Stimulated activated CD4-positive, alpha-beta T cell treated with anti-CD3 and anti-CD28 coated beads, TNF-alpha, amount 100 ng/mL, for 4 hours (primary cell): ENCODE data around the gene ZNF281.
A peak's percentile ranks its signal among the peaks of the same experiment; 100 is the strongest.
"Not testable (repeated sequence)": the region's sequence is repeated elsewhere in the genome, so short reads cannot be mapped to it uniquely, and the experiment has no call there.

ENCODE experiments used
- DNase-seq, 3 experiments: peaks; one replicate each; pipeline ENCODE4 v3.0.0-alpha.2; 2020; ENCODE audit warnings: low read depth in 3 of 3

ZNF281 gene

DNA sequence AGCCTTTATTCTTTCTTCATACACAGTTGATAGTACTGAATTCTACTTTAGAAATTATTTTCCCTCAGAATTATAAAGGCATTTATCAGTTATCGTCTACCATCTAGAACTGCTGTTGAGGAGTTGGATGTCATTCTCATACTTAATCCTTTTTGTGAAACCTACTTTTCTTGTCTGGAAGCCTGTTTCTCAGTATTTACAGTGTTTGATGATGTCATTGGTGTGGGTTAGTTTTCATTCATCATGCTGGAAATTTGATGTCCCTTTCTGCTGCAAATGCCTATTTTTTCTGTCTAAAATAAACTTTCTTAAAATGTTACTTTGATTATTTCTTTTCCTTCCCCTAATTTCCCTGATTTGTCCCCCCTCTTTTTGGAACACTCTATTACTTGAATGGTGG, 22.8 kb upstream of the ZNF281 start:
- DNase-seq, result no peak

DNA sequence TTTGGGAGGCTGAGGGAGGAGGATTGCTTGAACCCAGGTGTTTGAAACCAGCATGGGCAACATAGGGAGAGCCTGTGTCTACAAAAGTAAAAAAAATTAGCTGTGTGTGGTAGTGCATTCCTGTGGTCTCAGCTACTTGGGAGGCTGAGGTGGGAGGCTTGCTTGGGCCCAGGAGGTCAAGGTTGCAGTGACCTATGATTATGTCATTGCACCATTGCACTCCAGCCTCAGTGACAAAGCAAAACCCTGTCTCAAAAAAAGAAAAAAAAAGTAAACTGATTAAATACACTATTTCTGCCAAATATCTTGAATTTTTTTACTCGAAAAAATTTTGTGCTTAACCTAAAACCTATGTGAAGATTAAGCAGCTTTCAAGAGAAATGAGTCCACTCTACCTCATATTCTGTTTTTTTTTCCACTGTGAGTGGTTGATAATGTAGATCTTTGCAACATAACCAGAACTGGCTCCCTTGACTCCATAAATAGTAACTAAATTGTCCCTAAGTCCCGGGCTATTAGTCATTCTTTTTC, 19.4 kb upstream of the ZNF281 start:
- DNase-seq, result no peak

DNA sequence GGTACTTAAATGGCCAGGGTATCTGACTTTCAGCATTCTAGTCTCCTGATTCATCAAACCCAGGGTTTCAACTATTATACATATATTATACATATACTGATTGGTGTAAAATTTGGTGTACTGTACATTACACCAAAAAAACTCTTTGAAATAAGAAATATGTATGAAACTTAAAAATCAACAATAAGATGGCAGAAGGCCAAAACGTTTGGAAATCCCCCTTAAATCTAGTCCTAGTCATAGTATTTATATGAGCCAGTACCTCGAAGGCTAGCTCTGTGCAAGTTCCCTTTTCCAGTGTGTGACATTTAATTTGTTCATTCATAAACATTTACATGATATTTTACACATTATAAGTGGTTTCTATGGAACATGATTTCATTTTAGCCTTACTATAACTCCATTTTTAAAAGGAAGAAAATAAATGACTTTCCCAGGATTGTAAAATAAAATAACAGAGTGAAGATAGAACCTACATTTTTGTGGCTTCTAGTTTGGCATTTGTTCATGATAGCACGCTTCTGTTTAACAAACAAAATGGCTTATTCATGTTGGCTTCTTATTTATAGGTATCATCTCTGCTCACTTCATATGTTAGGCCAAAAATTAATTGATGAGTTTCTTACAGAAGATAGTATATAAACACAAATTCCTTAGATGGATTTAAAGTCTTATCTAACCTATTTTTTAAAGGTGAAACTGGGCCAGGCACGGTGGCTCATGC, 18.8 kb upstream of the ZNF281 start:
- DNase-seq, result no peak

DNA sequence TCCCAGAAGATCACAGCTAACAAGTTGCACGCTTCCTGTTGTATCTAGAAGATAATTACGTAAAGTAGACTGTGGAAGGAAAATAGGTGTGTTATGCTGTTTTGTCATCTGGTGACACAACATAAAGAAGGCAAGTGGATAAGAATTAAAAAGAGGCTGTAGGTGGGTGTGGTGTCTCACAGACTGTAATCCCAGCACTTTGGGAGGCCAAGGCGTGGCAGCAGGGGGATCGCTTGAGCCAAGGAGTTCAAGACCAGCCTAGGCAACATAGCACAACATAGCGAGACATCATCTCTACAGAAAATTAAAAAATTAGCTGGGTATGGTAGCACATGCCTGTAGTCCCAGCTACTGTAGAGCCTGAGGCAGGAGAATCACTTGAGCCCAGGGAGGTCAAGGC, 17.9 kb upstream of the ZNF281 start:
- DNase-seq, result no peak

DNA sequence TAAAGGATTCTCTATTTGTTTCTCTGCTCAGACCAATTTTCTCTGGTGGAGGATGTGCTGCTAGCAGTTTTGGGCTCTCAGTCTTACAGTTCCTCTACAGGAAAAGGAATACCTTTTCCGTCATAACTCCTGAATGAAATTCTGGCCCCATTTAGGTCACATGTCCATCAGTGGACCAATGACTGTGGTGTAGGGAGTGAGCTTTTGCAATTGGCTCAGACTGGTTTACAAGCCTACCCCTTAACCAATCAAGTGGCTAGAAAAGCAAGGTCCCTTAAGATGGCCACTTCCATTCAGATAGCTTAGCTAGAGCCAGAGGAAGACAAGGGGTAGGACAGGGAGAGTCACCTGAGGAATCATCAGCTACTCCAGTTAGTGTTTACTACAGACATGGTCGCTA, 16.4 kb upstream of the ZNF281 start:
- DNase-seq, result no peak

DNA sequence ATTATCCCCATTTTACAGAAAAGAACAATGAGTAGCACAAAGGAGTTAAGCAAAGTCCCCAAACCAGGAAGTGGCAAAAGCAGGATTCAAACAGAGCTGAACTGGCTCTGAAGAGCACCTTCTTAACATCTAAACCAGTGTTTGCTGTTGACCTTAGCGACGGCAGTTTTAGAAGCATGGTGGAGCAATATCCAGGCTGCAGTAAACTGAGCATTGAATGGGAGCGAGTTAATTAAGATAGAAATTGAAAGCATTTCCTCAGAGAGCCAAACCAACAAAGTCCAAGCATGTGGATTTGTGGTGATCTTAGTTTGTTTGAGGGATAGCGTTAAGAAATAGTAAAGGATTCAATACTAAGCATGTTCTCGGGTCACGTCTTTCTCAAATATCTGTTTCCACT, 13.4 kb upstream of the ZNF281 start:
- no peak for DNase-seq

DNA sequence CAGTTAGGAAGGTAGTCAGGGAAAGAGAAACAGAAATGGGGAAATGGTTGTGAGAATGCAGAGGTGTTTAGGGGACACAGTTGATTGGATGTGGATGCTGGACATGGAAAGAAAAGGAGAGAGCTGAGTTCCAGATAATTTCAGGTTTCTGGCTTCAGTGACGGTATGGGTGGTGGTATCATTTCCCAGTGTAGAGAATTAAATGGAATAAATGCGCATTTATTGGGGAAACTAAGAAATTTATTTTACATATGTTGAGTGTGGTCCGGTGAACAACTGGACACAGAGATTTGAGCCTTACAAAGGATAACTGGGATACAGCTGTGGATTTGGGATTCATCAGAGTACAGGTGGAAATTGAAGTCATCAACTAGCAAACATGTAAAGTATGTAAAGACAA, 12.4 kb upstream of the ZNF281 start:
- DNase-seq, result no peak

DNA sequence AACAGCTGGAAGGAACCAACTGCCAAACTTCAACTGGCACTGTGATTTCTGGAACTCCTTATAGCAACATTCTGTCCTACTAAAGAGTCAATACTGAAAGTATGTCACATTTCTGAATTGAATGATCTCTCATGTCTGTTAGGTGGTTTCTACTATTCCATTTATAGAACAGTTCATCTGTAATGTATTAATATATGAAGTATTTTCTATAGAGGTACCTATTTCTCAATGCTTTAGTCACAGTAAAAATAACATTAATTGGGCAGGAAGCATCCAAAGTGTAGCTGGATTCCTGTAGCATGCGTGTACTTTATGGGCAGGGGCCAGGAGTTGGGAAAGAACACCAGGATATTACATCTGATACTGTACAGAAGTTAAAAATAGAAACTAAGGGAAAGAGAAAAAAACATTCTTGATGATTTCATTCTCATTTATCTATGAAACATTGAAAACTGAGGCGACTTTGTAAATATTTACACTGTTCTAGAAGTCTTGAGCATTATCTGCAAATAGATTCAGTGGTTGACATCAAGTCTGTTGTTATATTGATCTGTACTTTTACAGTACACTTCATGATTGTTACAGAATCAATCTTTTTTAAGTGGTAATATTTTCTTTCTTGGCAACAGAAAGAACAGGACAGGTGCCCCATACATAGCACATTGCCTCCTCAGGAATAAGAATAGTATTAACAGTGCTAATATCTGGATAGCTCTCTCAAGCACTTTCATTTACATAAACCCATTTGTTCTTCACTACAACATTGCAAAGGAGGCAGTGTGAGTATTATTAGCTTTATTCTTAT, 6.2 kb upstream of the ZNF281 start:
- DNase-seq, result no peak

DNA sequence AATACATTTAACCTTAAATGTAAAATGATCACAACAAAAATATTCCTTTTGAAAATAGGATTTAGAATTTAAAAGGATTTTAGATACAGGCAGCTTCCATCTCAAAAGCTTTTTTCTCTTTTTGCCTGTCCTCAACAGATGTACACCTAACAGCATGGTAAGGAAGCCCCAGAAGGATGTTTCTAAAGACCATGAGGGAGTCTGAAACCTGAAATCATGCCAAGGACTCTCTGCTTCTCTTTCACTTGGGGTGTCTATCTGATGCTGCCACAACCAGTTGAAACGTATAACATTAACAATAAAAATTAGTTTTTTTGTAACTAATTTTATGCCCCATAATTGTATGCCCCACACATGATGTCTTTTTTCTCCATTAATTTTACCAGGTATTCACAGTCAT, 5.4 kb upstream of the ZNF281 start:
- no peak for DNase-seq

DNA sequence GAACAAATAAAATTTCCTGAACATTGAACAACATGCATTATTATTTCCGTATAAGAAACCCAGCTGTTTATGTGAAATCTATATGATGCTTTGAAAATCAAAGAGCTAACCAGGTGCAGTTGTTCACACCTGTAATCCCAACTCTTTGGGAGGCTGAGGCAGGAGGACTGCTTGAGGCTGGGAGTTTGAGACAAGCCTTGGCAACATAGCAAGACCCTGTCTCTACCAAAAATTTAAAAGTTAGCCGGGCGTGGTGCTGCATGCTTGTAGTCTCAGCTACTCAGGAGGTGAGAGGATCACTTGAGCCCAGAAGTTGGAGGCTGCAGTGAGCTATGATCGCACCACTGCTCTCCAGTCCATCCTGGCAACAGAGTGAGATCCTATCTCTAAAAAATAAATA, 4.8 kb upstream of the ZNF281 start:
- no peak for DNase-seq

DNA sequence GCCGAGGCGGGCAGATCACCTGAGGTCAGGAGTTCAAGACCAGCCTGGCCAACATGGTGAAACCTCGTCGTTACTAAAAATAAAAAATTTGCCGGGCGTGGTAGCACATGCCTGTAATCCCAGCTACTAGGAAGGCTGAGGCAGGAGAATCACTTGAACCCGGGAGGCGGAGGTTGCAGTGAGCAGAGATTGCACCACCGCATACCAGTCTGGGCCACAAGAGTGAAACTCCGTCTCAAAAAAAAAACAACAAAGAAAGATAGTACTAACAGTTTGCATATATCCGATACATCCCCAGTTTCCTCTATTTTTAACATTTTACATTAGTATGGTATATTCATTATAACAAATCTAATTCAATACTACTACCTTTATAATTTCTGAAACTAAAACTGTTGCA, 3.9 kb upstream of the ZNF281 start:
- not testable (repeated sequence) for DNase-seq

DNA sequence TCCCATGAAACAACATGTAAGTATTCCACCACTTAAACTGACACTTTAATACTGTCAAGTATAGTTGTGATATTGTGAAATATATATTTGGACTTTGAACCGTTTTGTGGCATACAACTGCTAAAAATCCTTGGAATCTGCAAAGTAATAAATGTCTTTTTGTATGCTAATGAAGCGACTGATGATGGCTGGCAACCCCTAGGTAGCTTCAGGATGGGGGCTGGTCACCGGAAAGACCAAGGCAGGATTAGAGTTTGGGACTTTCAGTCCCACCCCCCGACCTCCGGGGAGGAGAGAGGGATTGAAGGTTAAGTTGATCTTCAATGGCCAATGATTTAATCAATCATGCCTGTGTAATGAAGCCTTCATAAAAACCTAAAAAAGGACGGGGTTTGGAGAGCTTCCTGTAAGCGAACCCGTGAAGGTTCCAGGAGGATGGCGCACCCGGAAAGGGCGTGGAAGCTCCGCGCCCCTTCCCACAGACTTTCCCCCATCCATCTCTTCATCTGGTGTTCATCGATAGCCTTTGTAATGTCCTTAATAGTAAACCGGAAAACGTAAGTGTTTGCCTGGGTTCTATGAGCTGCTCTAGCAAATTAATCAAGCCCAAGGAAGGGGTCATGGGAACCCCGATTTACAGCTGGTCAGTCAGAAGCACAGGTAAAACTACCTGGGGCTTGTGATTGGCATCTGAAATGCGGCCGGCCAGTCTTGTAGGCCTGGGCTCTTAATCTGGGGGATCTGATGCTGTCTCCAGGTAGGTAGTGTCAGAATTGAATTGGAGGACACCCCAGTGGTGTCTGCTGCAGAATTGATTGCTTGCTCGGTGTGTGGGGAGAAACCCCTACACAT, 1.8 kb upstream of the ZNF281 start:
- DNase-seq, result no peak

DNA sequence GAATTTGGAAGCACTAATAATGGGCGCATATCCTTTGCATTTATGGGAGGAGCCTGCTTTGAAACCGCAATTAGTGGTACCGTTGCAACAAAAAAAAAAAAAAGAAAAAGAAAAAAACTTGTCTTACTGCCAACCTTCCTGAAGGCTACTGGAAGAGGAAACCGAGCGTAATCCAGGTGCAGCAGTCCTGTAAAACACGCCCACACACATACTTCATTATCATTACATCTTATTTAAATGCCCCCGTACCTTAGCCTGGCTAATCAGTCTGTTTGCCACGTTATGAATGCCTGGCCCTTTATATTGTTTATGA, 686 bp upstream of the ZNF281 start:
- DNase-seq, result no peak

DNA sequence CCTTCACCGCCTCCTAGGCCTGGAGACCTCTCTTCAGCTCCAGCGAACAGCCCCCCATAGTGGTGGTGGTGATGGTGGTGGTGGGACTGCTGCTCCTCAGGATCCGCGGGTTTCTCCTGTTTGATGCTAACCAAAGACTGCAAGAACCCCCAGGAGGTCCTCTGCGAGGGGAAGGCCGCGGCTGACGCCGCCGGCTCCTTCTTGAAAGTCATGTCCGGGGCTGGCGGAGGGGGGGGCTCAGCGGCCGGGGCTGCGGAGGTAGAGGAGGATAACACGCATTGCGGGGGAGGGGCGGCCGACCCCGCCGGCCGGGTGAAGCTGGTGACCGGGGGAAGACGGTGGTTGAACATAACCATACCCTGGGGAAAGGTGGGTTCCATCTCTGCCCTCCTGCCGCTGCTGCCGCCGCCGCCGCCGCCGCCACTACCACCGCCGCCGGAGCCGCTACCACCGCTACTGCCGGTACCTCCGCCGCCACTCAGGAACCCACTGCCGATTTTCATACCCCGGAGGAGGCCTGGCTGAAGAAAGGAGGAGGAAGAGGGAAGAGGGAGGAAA, 554 bp downstream of the ZNF281 start:
- DNase-seq, result peak; percentile 11 to 31 (median 14)

DNA sequence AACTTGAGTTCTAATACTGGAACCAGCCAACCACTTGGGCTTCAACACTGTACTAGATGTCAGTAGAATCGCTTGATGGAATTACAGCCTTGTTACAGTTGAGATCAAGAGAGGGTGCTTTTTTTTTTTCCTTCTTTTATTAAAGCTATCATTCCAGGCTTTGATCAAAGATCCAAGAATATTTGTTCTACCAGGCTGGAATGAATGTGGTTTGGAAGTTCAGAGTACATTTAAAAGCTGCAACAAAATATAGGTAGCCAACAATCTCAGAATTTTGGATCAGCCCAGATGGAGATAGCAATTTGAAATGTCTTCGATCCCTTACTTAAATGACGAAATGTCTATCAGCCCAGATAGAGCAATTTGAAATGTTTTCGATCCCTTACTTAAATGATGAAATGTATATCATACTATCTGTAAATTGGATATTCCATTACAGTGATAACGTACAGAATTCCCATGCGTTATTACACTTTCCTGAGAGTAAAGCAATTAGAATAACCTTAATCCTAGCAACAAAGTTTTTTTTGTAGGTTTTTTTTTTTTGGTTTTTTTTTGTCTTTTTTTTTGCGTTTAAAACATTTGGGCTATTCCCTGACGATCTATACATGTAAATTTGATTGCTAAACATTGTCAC, 3.6 kb downstream of the ZNF281 start:
- no peak for DNase-seq

DNA sequence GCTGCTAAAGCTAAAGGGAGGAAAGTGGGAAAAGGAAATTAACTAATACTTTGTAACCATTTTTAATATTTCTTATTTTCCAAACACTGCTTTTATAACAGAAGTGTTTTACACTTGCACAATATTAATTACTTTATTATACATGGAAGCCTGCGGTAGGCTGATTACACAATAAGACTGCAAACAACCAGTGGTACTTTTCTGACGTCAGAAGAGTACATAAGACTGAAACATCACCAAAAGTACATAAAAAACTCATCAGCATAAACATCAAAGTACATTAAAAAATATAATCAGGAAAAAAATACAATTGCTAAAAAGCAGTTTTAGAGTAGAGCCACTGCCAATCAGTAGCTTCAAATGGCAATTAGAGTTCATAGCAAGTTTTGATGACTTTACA, 4.6 kb downstream of the ZNF281 start:
- no peak for DNase-seq

DNA sequence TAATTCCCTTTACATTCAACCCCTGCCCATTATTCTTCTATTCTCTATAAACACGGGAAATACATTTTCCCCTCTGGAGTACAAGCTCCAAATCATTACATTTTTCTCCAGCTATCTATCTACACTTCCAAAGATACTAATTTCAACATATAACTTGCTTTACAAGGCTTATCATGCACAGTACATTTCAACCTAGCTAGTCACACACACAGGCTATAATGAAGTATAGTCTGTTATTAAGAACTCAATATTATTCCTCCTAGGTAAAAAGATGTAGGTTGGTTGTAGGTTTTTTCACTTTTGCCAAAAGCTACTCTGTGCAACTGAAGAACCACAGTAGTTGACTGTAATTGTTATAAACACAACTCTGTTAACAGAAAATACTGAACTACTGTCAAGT, 8.1 kb downstream of the ZNF281 start:
- no peak for DNase-seq

DNA sequence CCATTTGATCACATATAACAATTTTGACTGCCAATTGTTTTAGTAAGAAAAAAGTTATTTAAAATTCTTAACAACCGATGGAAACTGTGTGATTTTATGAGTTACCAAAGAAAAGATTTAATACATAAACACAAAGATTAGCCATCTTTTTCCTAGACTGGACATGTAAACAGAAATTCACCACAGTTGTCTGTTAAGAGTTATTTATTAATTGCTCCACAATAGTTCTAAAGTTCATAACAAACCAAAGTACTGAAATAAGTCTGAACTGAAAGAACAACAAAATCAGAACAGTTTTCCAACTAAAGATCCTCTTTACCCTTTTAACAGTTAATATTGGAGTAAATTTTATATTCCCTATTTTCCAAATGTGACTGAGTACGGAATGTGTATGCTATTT, 8.6 kb downstream of the ZNF281 start:
- DNase-seq, result no peak

DNA sequence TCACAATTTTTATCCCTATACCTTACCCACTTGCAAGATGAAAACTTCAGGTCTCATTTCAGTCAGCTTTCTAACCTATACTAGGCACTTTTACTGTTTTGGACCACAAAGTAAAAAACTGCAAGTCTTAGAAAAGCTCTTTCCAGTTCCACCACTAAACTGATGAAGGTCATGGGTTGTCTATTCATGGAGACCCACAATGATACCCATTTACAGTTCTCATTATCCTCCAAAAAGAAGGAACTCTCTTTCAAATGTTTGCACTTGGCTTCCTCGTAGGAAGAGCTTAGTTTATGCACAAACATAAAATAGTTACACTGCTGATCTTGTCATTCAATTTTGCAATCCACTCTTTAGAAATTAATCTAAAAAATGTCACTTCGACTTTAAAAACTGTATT, 9.3 kb downstream of the ZNF281 start:
- DNase-seq, result no peak

DNA sequence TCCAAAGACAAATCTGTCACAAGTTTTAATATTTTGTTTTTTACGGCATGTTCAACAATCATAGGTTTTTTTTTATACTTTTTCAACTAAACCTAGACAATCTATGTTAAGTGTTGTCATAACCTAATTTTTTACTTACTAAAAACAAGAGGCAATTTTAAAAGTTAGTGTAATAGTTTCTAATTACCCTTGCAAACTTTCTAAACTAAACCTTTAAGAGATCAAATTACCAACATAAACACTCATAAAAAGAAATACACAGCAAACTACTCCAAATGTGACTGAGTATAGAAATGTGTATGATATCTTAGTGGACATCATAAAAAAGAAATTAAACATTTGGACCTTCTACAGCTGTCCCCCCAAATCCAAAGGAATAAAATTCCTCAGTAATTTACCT, 10.0 kb downstream of the ZNF281 start:
- DNase-seq, result no peak

DNA sequence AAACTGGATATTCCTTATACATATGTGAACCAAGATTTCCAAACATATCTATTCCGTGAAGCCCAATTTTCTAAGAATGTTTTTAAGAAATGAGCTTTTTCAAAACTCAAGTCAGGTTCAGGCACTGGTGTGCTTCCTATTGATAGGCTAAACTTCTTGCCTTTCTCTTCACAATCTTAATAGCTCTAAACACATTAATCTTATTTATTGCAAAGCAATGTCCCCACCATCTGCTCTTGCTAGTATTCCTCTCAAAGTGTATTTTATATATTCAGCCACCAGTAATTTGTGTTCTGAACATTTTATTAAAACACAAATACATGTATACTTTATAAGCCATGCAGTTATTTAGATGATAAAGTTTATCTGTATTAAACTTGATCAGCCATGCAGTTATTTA, 11.5 kb downstream of the ZNF281 start:
- no peak for DNase-seq
